ENCODE results near the gene TENT4B. TPM values are rescaled to one million over a fixed set of nuclear protein-coding genes. Genes with fewer than 3 reads are reported as not detected.

TENT4B gene
- 9.0 and 10.3 TPM in 2 replicates for total RNA-seq

GRCh38 chr16:50152807-50153595 lies at the start of gene TENT4B:
TSS of gene TENT4B (plus strand) at chr16:50153306. CDS start at chr16:50153622, 316 bp downstream.

GRCh38 chr16:50266337-50267091 lies 113.4 kb downstream of the TENT4B start, which contains the start of gene ADCY7:
TSS of gene ADCY7 (plus strand) at chr16:50266551. CDS start at chr16:50288180, 21,629 bp downstream.

Other genes with a start within 250 kb of the TENT4B start
- 23.5 and 23.8 TPM in 2 replicates for gene CNEP1R1, start 128.1 kb upstream of the TENT4B start, total RNA-seq
- 16.2 and 25.4 TPM in 2 replicates for gene HEATR3, start 87.3 kb upstream of the TENT4B start, total RNA-seq
- 41.2 and 59.7 TPM in 2 replicates for gene ADCY7, start 113.2 kb downstream of the TENT4B start, total RNA-seq
- gene BRD7, start 215.7 kb downstream of the TENT4B start, total RNA-seq = 42.3 and 44.1 TPM in 2 replicates

Measured in smooth muscle cell of bladder (primary cell).